ENCODE results near the gene SEZ6L.

DNA sequence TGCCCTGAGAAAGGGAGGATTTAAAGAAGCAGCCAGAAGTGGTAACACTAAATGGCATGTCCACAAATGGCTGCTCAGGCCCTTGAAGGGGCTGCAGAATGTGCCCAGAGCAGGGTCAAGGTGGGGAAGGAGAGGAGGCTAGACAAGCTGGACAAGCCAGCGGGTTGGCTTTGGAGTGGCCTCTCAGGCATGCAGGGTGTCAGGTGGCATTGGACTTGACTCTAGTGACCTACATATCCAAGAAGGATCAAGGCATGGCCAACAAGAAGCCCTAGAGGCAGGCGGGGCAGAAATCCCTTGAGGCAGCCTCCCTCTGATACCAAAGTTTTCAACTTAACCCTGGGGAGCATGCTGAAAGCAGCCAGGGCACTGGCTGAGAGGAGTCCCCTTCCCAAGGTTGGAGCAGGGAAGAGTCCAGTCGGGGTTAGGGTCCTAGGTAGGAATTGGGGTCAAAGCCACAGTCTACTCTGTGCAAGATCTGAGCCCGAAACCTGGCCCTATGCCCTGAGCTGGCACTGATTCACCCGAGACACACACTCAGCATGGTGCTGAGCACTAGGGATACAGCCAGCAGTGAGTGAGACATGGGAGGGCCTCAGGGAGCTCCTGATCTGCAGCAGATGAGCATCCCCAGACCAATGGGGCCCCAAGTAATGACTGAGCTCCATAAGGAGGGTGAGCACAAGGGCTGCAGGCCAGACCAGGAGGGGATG is 164.0 kb downstream of the SEZ6L start:
- TF ChIP-seq EZH2 (IDR thresholded peaks at IDR 0.05) (no peak), POLR2A (IDR thresholded peaks at IDR 0.05; ENCODE audit: borderline replicate concordance, extremely low read depth, insufficient read depth, insufficient read length) (no peak), POLR2AphosphoS5 (IDR thresholded peaks at IDR 0.05; ENCODE audit: low read depth, low read length) (no peak)
- TF ChIP-seq, protein P1, sequence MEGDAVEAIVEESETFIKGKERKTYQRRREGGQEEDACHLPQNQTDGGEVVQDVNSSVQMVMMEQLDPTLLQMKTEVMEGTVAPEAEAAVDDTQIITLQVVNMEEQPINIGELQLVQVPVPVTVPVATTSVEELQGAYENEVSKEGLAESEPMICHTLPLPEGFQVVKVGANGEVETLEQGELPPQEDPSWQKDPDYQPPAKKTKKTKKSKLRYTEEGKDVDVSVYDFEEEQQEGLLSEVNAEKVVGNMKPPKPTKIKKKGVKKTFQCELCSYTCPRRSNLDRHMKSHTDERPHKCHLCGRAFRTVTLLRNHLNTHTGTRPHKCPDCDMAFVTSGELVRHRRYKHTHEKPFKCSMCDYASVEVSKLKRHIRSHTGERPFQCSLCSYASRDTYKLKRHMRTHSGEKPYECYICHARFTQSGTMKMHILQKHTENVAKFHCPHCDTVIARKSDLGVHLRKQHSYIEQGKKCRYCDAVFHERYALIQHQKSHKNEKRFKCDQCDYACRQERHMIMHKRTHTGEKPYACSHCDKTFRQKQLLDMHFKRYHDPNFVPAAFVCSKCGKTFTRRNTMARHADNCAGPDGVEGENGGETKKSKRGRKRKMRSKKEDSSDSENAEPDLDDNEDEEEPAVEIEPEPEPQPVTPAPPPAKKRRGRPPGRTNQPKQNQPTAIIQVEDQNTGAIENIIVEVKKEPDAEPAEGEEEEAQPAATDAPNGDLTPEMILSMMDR (IDR thresholded peaks at IDR 0.05 in 2 of 3, conservative IDR thresholded peaks at IDR 0.05 in 1 of 3; ENCODE audit: borderline replicate concordance in 1 of 3, insufficient read depth in 1 of 3, low read depth in 2 of 3, low read length in 2 of 3) = no peak
- TF ChIP-seq, protein P2, sequence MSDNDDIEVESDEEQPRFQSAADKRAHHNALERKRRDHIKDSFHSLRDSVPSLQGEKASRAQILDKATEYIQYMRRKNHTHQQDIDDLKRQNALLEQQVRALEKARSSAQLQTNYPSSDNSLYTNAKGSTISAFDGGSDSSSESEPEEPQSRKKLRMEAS (IDR thresholded peaks at IDR 0.05) = no peak
- TF ChIP-seq, protein P3, sequence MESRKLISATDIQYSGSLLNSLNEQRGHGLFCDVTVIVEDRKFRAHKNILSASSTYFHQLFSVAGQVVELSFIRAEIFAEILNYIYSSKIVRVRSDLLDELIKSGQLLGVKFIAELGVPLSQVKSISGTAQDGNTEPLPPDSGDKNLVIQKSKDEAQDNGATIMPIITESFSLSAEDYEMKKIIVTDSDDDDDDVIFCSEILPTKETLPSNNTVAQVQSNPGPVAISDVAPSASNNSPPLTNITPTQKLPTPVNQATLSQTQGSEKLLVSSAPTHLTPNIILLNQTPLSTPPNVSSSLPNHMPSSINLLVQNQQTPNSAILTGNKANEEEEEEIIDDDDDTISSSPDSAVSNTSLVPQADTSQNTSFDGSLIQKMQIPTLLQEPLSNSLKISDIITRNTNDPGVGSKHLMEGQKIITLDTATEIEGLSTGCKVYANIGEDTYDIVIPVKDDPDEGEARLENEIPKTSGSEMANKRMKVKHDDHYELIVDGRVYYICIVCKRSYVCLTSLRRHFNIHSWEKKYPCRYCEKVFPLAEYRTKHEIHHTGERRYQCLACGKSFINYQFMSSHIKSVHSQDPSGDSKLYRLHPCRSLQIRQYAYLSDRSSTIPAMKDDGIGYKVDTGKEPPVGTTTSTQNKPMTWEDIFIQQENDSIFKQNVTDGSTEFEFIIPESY (IDR thresholded peaks at IDR 0.05; ENCODE audit: extremely low read depth, insufficient replicate concordance, low read length) = no peak

Measured in HCT116 (cell line).